NT2/D1 (cell line): Measurements from ENCODE around the gene NXPH3.
"Not testable (repeated sequence)": the region's sequence is repeated elsewhere in the genome, so short reads cannot be mapped to it uniquely, and the experiment has no call there.

ENCODE experiments used
- DNase-seq: peaks from one replicate; pipeline ENCODE4 v3.0.0-alpha.2; 2011; ENCODE audit warnings: low read depth, low spot score
- H3K27me3 ChIP-seq: 2 replicates; pipeline ENCODE4 v1.6.0; 2011; ENCODE audit warnings: mild to moderate bottlenecking; ENCODE audit not compliant: insufficient read length, insufficient read depth
- H3K36me3 ChIP-seq: 2 replicates; pipeline ENCODE4 v1.6.1; 2011; ENCODE audit warnings: mild to moderate bottlenecking, low read length, mixed read lengths; ENCODE audit not compliant: insufficient read depth, insufficient read length
- H3K4me1 ChIP-seq: 2 replicates; pipeline ENCODE4 v1.5.1; 2011; ENCODE audit not compliant: insufficient read depth, insufficient read length
- H3K4me3 ChIP-seq: 2 replicates; pipeline ENCODE4 v1.5.1; 2011; ENCODE audit warnings: low read depth; ENCODE audit not compliant: insufficient read length
- H3K9ac ChIP-seq: 2 replicates; pipeline ENCODE4 v1.6.0; 2011; ENCODE audit warnings: low read depth; ENCODE audit not compliant: insufficient read length
- H3K9me3 ChIP-seq: 2 replicates; pipeline ENCODE4 v1.5.1; 2011; ENCODE audit warnings: mild to moderate bottlenecking, low read length; ENCODE audit not compliant: insufficient read depth
- SUZ12 ChIP-seq: IDR thresholded peaks from 2 replicates; pipeline ENCODE4 v1.6.1; 2011; ENCODE audit not compliant: insufficient read length, insufficient read depth; ENCODE audit errors: extremely low read depth
- YY1 ChIP-seq: IDR thresholded peaks from 2 replicates; pipeline ENCODE4 v1.6.1; 2011; ENCODE audit not compliant: insufficient read length, insufficient read depth
- ZNF274 ChIP-seq: IDR thresholded peaks from 2 replicates; pipeline ENCODE4 v1.6.1; 2011; ENCODE audit warnings: mild to moderate bottlenecking, low read depth, low read length

Gene NXPH3

DNA sequence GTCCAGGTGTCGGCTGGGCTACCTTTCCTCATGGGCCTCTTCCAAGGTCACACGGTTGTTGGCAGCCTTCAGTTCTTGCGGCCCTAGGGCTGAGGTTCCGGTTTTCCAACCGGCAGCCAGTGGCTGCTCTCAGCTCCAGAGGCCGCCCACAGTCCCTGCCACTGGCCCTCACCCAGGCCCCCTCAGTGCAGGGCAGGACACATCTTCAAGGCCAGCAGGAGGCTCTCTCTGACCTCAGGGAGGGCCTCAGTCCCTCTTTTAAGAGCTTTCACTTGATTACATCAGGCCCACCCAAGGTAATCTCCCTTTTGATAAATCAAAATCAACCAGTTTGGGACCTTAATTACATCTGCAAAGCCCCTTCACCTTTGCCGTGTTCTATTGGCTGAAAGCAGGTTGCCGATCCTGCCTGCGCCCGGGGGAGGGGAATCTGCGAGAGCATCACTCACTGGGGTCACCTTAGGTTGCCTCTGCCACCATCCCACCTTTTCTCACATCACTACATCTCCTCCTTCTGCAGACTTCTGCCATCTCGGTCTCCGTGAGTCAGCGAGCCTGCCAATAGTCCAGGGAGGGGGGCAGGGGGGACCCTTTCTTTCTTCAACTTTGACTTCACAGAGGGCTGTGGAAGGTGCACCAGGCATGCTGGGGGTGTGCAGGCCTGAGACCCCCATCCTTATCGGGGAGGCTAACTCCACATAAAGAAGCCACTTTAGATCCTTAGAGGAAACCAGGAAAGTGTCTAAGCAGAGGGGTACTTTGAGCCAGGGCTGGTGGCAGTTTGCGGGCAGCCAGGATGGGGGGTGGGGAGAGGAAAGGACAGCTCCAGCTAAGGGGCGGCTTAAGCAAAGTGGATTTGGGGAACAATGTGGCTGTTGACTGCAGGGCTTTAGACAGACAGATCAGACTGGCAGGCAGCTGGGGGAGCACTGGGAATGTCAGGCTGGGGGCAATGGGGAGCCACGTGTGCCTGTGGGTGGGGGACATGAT is 28.8 kb upstream of the NXPH3 start:
- DNase-seq: no peak
- Histone ChIP-seq H3K4me1 (peaks cover 51% of the 10 kb centered on the region), H3K4me3 (no peak overlapping the region), H3K36me3 (no peaks in the 10 kb centered on the region), H3K9ac (no peak overlapping the region), H3K9me3 (peaks cover 8% of the 10 kb centered on the region; the same call in 1 of the 2 replicates), H3K27me3 (no peaks in the 10 kb centered on the region)
- TF ChIP-seq ZNF274 (no peak), YY1 (no peak), SUZ12 (no peak)

DNA sequence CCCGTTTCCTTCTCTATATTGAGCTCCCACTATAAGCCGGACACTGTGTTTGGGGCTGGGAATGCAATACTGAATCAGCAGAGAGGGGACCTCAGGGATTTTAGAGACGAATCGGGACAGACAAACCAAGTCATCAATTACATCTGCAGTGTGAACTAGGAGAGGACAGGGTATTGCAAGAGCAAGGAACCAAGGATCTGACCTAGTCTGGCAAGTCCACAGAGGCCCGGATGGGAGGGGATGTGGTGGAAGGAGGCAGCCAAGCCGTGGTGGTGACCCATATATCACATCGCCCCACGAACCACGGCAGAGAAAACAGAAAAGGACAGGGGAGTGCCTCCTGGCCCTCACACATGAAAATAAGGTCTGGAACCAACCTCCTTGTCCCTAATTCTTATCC is 28.1 kb upstream of the NXPH3 start:
- H3K36me3 ChIP-seq: no peaks in the 10 kb centered on the region
- H3K9ac ChIP-seq: no peak overlapping the region
- peaks cover 49% of the 10 kb centered on the region for H3K4me1 ChIP-seq
- no peak for TF ChIP-seq YY1
- no peak for TF ChIP-seq ZNF274
- TF ChIP-seq SUZ12: no peak
- no peak for DNase-seq
- no peaks in the 10 kb centered on the region for H3K27me3 ChIP-seq
- peaks cover 8% of the 10 kb centered on the region; the same call in 1 of the 2 replicates for H3K9me3 ChIP-seq
- no peak overlapping the region for H3K4me3 ChIP-seq

DNA sequence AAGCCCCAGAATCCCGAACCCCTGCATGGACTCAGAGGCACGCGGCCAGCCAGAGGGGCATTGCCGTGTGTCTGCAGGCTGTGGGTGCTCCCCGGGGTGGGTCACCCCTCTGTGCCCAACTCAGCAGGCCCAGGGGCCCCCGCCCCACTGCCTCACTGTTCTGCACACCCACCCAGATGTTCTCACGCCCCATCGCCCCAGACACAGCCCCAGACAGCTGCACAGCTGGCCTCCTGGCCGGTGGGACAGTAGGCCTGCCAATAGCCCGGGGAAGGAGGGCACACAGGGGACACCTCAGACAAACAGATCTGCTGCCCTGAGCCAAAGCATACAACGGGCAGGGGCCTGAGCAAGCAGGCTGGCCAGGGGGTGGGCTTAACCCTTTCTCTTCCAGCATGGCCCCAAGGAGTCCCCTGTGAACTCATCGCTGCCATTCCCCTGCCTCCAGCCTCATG is 27.6 kb upstream of the NXPH3 start:
- Histone ChIP-seq H3K9me3 (peaks cover 8% of the 10 kb centered on the region; the same call in 1 of the 2 replicates), H3K9ac (no peak overlapping the region), H3K4me3 (no peak overlapping the region), H3K36me3 (no peaks in the 10 kb centered on the region), H3K27me3 (no peaks in the 10 kb centered on the region), H3K4me1 (peaks cover 51% of the 10 kb centered on the region)
- TF ChIP-seq YY1: no peak
- no peak for TF ChIP-seq SUZ12
- no peak for TF ChIP-seq ZNF274
- DNase-seq: no peak

DNA sequence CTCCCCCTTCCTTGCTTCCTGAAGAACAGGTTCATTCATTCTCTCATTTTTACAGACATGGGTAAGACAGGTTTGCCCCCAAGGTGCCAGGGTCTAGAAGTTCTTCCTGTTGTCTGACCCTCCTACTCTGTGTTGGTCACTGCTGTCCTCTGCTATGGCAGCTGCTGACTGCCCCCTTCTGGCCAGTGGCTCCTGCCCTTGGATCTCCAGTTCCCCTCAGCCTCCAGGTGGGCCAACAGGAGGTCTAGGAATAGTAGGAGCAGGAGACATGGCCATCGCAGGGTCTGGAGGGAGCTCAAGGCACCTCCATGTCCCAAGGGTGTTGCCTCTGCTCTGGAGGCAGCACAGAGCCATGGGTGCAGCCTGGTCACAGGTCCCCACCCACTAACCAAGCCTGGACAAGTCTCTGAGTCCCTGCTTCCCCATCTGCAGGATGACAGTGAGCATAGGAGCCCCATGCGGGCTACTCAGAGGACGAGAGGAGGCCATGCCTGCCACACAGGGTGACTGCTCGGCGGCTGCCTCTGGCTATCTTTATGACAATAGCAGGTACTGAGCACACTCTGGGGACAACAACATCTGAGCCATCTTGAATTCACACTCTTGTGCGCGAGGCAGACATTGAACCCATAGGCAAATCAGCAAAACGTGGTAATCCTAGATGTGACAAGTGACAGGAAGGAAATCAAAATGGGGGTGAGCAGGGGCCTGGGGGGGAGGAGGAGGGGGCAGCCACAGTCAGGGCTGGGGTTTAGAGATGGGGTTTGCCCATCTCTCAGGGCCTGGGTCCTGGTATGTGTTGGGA is 27.0 kb upstream of the NXPH3 start:
- Histone ChIP-seq H3K9ac (no peak overlapping the region), H3K36me3 (no peaks in the 10 kb centered on the region), H3K4me3 (no peak overlapping the region), H3K27me3 (no peaks in the 10 kb centered on the region), H3K4me1 (peaks cover 46% of the 10 kb centered on the region), H3K9me3 (peaks cover 7% of the 10 kb centered on the region; the same call in 1 of the 2 replicates)
- TF ChIP-seq SUZ12: no peak
- TF ChIP-seq YY1: no peak
- no peak for TF ChIP-seq ZNF274
- no peak for DNase-seq

DNA sequence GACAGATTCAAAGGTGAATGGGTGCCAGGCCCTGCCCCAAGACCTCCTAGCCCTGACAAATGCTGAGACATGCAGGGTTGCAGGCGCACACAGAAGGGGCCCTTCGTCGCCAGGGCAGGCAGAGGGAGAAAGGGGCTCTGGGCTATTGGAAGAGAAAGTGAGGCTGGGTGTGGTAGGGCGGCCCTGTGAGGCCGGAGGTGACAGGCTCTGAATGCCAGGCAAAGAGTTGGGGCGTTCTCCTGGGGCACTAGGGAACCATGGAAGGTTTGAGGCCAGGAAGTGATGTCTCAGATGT is 26.4 kb upstream of the NXPH3 start:
- Histone ChIP-seq H3K36me3 (no peaks in the 10 kb centered on the region), H3K9ac (no peak overlapping the region), H3K9me3 (peaks cover 2% of the 10 kb centered on the region; the same call in 1 of the 2 replicates), H3K4me3 (no peak overlapping the region), H3K27me3 (no peaks in the 10 kb centered on the region), H3K4me1 (peaks cover 43% of the 10 kb centered on the region)
- DNase-seq: no peak
- TF ChIP-seq YY1 (no peak), SUZ12 (no peak), ZNF274 (no peak)

DNA sequence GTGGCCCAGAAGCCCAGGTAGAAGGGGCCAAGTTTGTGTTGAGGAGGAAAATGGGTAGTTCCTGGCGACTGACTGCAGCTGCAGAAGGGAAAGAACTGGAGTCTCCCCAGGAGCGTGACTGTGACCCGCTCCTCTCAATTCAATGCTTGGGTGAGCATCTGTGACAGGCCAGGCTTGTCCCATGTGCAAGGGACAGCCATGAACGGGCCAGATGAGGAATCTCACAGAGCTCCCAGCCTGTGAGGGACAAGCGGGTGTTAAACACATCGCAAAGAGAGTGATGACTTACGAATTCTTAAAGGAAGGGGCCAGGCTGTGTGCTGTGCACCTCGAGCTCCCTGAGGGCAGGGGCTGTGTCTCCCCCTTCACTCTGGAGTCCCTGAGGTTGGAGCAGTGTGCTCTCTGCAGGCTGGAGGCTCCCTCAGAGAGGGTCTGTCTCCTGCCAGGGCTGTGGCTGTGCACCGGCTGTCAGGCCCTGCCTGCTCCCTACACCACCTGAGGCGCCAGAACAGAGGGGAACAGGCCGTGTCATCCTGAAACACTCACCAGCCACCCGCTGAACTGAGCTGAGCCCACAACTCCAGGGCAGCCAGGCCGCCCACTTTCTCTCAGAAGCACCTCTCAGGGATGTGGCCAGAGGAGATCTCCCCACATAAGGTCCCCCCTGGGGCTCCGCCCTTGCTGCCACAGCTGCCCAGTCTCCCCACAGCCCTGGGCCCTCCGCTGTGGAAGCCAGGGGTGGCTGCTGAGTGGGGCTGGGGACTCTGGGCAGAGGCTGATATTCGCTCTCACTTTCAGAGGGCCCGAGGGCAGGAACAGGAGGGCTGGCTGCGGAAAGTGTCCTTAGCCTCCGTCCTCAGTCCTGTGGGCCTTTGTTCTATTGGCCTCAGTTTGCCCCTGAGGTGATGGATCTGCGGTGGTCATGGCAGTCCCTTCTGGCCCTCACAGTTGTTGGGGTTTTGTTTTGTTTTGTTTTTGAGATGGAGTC is 25.7 kb upstream of the NXPH3 start:
- DNase-seq: no peak
- Histone ChIP-seq H3K4me1 (peaks cover 37% of the 10 kb centered on the region), H3K36me3 (no peaks in the 10 kb centered on the region), H3K9ac (no peak overlapping the region), H3K4me3 (no peak overlapping the region), H3K9me3 (no peaks in the 10 kb centered on the region), H3K27me3 (peaks cover 5% of the 10 kb centered on the region)
- TF ChIP-seq SUZ12 (no peak), ZNF274 (no peak), YY1 (no peak)

DNA sequence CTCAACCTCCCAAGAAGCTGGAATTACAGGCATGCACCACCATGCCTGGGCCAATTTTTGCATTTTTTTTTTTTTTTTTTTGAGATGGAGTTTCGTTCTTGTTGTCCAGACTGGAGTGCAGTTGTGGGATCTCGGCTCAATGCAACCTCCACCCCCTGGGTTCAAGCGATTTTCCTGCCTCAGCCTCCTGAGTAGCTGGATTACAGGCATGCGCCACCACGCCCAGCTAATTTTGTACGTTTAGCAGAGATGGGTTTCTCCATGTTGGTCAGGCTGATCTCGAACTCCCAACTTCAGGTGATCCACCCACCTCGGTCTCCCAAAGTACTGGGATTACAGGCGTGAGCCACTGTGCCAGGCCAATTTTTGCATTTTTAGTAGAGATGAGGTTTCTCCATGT is 24.9 kb upstream of the NXPH3 start:
- not testable (repeated sequence) for H3K4me3 ChIP-seq, H3K9me3 ChIP-seq, DNase-seq, H3K36me3 ChIP-seq, H3K9ac ChIP-seq
- Histone ChIP-seq H3K4me1 (peaks cover 34% of the 10 kb centered on the region), H3K27me3 (peaks cover 13% of the 10 kb centered on the region)
